ENCODE results near the gene THOC5. TPM values are rescaled to one million over a fixed set of nuclear protein-coding genes. Genes with fewer than 3 reads are reported as not detected.

THOC5 gene
- total RNA-seq, 1 experiment from 2014 or later: 80.6 TPM

GRCh38 chr22:29458551-29458950 is 95.0 kb downstream of the THOC5 start:
- Histone ChIP-seq H3K9me3 (ENCODE audit: control insufficient read depth in 1 of 2, insufficient read depth in 1 of 2, low read depth in 1 of 2, low read length in 2 of 2) (no peaks in the 10 kb centered on the region), H3K27me3 (ENCODE audit: insufficient read depth, low read length) (no peaks in the 10 kb centered on the region), H3K79me2 (ENCODE audit: insufficient read depth, low read length) (no peaks in the 10 kb centered on the region), H3K36me3 (ENCODE audit: control insufficient read depth in 1 of 2, insufficient read depth in 2 of 2, low read length in 2 of 2) (no peaks in the 10 kb centered on the region), H2AFZ (ENCODE audit: low read depth, low read length, poor library complexity, severe bottlenecking) (no peak overlapping the region), H3K4me2 (ENCODE audit: low read length) (no peak overlapping the region), H3K27ac (ENCODE audit: low read depth, low read length) (no peak overlapping the region), H3K9ac (ENCODE audit: low read length) (no peak overlapping the region), H3K4me1 (ENCODE audit: control insufficient read depth in 1 of 2, insufficient read depth in 2 of 2, low read length in 2 of 2) (peaks cover 0 to 6% of the 10 kb centered on the region in 2 experiments; a peak in 1 of 4 replicates), H4K20me1 (ENCODE audit: insufficient read depth) (no peaks in the 10 kb centered on the region), H3K9me2 (ENCODE audit: insufficient read depth) (no peaks in the 10 kb centered on the region), H3K4me3 (replicated peaks in 1 of 2; ENCODE audit: low read depth in 1 of 2, low read length in 2 of 2) (no peak overlapping the region)
- TF ChIP-seq POLR2AphosphoS5 (IDR thresholded peaks at IDR 0.05; ENCODE audit: low read depth, low read length) (no peak), POLR2A (IDR thresholded peaks at IDR 0.05; ENCODE audit: borderline replicate concordance, extremely low read depth, insufficient read depth, insufficient read length) (no peak), SP1 (IDR thresholded peaks at IDR 0.05; ENCODE audit: low read depth) (no peak), EGR1 (IDR thresholded peaks at IDR 0.05; ENCODE audit: low read depth) (no peak), SRF (IDR thresholded peaks at IDR 0.05; ENCODE audit: low read depth) (no peak), ZBTB33 (IDR thresholded peaks at IDR 0.05; ENCODE audit: extremely low read depth, insufficient replicate concordance, low read length) (no peak), EZH2 (IDR thresholded peaks at IDR 0.05) (no peak), YY1 (IDR thresholded peaks at IDR 0.05; ENCODE audit: extremely low read depth, insufficient replicate concordance, low read depth, low read length) (no peak), CEBPB (IDR thresholded peaks at IDR 0.05; ENCODE audit: low read depth) (no peak), TCF7L2 (IDR thresholded peaks at IDR 0.05; ENCODE audit: borderline replicate concordance, extremely low read depth, insufficient read depth, insufficient read length) (no peak), REST (IDR thresholded peaks at IDR 0.05; ENCODE audit: low read depth) (no peak), SIN3A (IDR thresholded peaks at IDR 0.05; ENCODE audit: low read depth) (no peak), ATF3 (IDR thresholded peaks at IDR 0.05) (no peak), ZFX (IDR thresholded peaks at IDR 0.05) (no peak), CBX3 (IDR thresholded peaks at IDR 0.05; ENCODE audit: low read depth) (no peak), RAD21 (IDR thresholded peaks at IDR 0.05; ENCODE audit: low read depth) (no peak), MAX (IDR thresholded peaks at IDR 0.05) (no peak)
- ChIA-PET POLR2A (no interaction called here), RAD21 (ENCODE audit: low non-redundant PET in 1 of 2, low total read pairs in 2 of 2, uncharacterized antibody in 2 of 2, unreplicated experiment in 2 of 2) (interaction anchor here in 1 of 2 experiments (0.7 kb wide), 1 partner anchor 129 kb away, joined by 3 read pairs; no protein-coding TSS in a partner anchor), CTCF (no interaction called here)
- DNase-seq (ENCODE audit: low read depth, low spot score): no peak
- intact Hi-C loops (cut with micrococcal nuclease): no loop called here
- no peak for ATAC-seq
- no TSS peak for BruUV-seq (replicated peaks)

Data from HCT116 (cell line).